Gastroesophageal sphincter (tissue), 3 donors: ENCODE data around the gene MTHFS.

Experiments
- POLR2A ChIP-seq, 2 donors: fragments of 450-650 bp; IDR thresholded peaks; one replicate each; pipeline ENCODE4 v1.6.1; 2017; ENCODE audit warnings: antibody characterized with exemption in 2 of 2, mild to moderate bottlenecking in 2 of 2, moderate library complexity in 1 of 2
- POLR2AphosphoS5 ChIP-seq: sonication (generic); formaldehyde crosslinking; IDR thresholded peaks from one replicate; pipeline ENCODE4 v1.6.1; 2017; ENCODE audit warnings: antibody characterized with exemption
- TF ChIP-seq, protein P1 (sequence below), 4 experiments: fragments of 200-600 bp in 2 of 4; fragments of 450-650 bp in 2 of 4; sonication (generic) in 1 of 4; IDR thresholded peaks; one replicate each; pipeline ENCODE4 v1.5.1; 2017 to 2019; ENCODE audit warnings: antibody characterized with exemption in 4 of 4, mild to moderate bottlenecking in 2 of 4, moderate library complexity in 2 of 4

- TF ChIP-seq, protein P1, sequence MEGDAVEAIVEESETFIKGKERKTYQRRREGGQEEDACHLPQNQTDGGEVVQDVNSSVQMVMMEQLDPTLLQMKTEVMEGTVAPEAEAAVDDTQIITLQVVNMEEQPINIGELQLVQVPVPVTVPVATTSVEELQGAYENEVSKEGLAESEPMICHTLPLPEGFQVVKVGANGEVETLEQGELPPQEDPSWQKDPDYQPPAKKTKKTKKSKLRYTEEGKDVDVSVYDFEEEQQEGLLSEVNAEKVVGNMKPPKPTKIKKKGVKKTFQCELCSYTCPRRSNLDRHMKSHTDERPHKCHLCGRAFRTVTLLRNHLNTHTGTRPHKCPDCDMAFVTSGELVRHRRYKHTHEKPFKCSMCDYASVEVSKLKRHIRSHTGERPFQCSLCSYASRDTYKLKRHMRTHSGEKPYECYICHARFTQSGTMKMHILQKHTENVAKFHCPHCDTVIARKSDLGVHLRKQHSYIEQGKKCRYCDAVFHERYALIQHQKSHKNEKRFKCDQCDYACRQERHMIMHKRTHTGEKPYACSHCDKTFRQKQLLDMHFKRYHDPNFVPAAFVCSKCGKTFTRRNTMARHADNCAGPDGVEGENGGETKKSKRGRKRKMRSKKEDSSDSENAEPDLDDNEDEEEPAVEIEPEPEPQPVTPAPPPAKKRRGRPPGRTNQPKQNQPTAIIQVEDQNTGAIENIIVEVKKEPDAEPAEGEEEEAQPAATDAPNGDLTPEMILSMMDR (IDR thresholded peaks at IDR 0.05) = no peak
- TF ChIP-seq POLR2A (IDR thresholded peaks at IDR 0.05) = no peak
- no peak for TF ChIP-seq POLR2AphosphoS5
Measured at GRCh38 chr15:79828447-79828846, 68.4 kb downstream of the MTHFS start.
